VCaP (cell line): ENCODE measurements around the gene MPL.
A peak's percentile ranks its signal among the peaks of the same experiment; 100 is the strongest.

Experiments used
- H3K27ac ChIP-seq: fragments of 450-650 bp; 2 replicates; pipeline ENCODE4 v1.5.1; 2017
- CTCF ChIP-seq: fragments of 450-650 bp; conservative IDR thresholded peaks from 2 replicates; pipeline ENCODE4 v1.5.1; 2017; ENCODE audit warnings: mild to moderate bottlenecking, moderate library complexity

The MPL gene

DNA sequence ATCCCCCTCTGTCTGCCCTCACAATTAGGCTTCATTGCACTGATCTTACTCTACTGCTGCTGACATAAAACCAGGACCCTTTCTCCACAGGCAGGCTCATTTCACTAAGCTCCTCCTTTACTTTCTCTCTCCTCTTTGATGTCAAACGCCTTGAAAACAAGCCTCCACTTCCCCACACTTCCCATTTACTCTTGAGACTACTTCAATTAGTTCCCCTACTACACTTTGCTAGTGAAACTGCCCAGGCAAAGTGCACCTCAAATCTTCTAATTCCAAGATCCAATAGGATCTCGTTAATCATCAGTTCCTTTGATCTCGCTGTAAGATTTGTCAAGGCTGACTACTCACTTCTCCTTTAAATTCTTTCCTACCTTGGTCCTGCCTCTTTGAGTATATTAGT, 15.3 kb downstream of the MPL start:
- no peak overlapping the region for H3K27ac ChIP-seq
- TF ChIP-seq CTCF: no peak

- no peak for TF ChIP-seq CTCF
These were observed 16.9 kb downstream of the MPL start for GRCh38 chr1:43354471-43354870.

GRCh38 chr1:43354936-43355335, 17.3 kb downstream of the MPL start:
- no peak for TF ChIP-seq CTCF
- H3K27ac ChIP-seq: no peak overlapping the region

More at GRCh38 chr1:43354471-43354870, 16.9 kb downstream of the MPL start:
- no peak overlapping the region for H3K27ac ChIP-seq

DNA sequence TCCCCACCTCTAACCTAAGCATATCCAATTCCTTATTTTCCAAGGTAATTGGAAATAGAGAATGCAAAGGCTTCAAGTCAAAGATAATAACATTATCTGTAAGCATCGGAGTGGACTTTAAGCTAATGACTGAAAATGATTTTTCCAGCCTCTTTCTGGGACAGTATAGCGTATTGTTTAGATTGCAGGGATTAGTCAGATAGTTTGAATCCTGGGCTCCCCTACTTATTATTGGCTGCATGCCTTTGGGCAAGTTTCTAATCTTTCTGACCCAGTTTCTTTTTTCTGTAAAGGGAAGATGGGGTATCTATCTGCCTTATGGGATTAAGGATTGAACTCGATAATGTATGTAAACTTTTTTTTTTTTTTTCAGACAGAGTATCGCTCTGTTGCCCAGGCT, 19.6 kb downstream of the MPL start:
- TF ChIP-seq CTCF: no peak
- H3K27ac ChIP-seq: peak overlapping the region; percentile 87

GRCh38 chr1:43358121-43358745, 20.6 kb downstream of the MPL start:
- peak overlapping the region; percentile 87 for H3K27ac ChIP-seq

GRCh38 chr1:43358746-43359693, 21.4 kb downstream of the MPL start, which contains the start of gene CDC20:
TSS of gene CDC20 (plus strand) at chr1:43358981. CDS start at chr1:43359216, 235 bp downstream.
- TF ChIP-seq CTCF: no peak
- peak within 1 kb of the TSS; percentile 87 for H3K27ac ChIP-seq

More at GRCh38 chr1:43358121-43358745, 20.6 kb downstream of the MPL start:
- TF ChIP-seq CTCF: peak; percentile 62

GRCh38 chr1:43359696-43360095, 22.1 kb downstream of the MPL start:
- TF ChIP-seq CTCF: no peak
- peak overlapping the region; percentile 87; the same call in 1 of the 2 replicates for H3K27ac ChIP-seq
